Measurements from ENCODE around the gene OR13A1.
"Not testable (repeated sequence)": the region's sequence is repeated elsewhere in the genome, so short reads cannot be mapped to it uniquely, and the experiment has no call there.

The OR13A1 gene

GRCh38 chr10:45339894-45340293 is 24.5 kb upstream of the OR13A1 start:
- no peak overlapping the region for H3K27ac ChIP-seq (ENCODE audit: low read depth, low read length)
- no peaks in the 10 kb centered on the region for H3K27me3 ChIP-seq (ENCODE audit: control insufficient read depth in 1 of 2, insufficient read depth in 2 of 2, low read length in 2 of 2)
- H3K4me1 ChIP-seq (ENCODE audit: control insufficient read depth in 1 of 2, insufficient read depth in 2 of 2, low read length in 2 of 2), result no peaks in the 10 kb centered on the region
- no peak overlapping the region for H3K4me3 ChIP-seq (ENCODE audit: low read depth in 1 of 2, low read length in 2 of 2)
- H3K36me3 ChIP-seq (ENCODE audit: control insufficient read depth in 1 of 2, insufficient read depth in 2 of 2, low read length in 2 of 2), result no peaks in the 10 kb centered on the region
- no peak overlapping the region for H3K9ac ChIP-seq (ENCODE audit: low read depth in 1 of 2, low read length in 2 of 2)
- H3K9me3 ChIP-seq (ENCODE audit: control insufficient read depth in 1 of 2, low read length in 2 of 2), result peaks cover 0 to 3% of the 10 kb centered on the region in 2 donors

DNA sequence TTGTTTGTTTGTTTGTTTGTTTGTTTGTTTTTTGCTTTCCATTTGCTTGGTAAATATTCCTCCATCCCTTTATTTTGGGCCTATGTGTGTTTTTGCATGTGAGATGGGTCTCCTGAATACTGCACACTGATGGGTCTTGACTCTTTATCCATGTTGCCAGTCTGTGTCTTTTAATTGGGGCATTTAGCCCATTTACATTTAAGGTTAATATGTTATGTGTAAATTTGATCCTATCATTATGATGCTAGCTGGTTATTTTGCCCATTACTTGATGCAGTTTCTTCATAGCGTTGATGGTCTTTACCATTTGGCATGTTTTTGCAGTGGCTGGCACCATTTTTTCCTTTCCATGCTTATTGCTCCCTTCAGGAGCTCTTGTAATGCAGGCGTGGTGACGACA is 16.4 kb upstream of the OR13A1 start:
- not testable (repeated sequence) for H3K36me3 ChIP-seq (ENCODE audit: control insufficient read depth in 1 of 2, insufficient read depth in 2 of 2, low read length in 2 of 2); H3K4me3 ChIP-seq (ENCODE audit: low read depth in 1 of 2, low read length in 2 of 2); H3K27me3 ChIP-seq (ENCODE audit: control insufficient read depth in 1 of 2, insufficient read depth in 2 of 2, low read length in 2 of 2); H3K27ac ChIP-seq (ENCODE audit: low read depth, low read length); H3K9ac ChIP-seq (ENCODE audit: low read depth in 1 of 2, low read length in 2 of 2); H3K4me1 ChIP-seq (ENCODE audit: control insufficient read depth in 1 of 2, insufficient read depth in 2 of 2, low read length in 2 of 2); H3K9me3 ChIP-seq (ENCODE audit: control insufficient read depth in 1 of 2, low read length in 2 of 2)

GRCh38 chr10:45326864-45327263 is 11.5 kb upstream of the OR13A1 start:
- not testable (repeated sequence) for H3K27me3 ChIP-seq (ENCODE audit: control insufficient read depth in 1 of 2, insufficient read depth in 2 of 2, low read length in 2 of 2); H3K36me3 ChIP-seq (ENCODE audit: control insufficient read depth in 1 of 2, insufficient read depth in 2 of 2, low read length in 2 of 2)

DNA sequence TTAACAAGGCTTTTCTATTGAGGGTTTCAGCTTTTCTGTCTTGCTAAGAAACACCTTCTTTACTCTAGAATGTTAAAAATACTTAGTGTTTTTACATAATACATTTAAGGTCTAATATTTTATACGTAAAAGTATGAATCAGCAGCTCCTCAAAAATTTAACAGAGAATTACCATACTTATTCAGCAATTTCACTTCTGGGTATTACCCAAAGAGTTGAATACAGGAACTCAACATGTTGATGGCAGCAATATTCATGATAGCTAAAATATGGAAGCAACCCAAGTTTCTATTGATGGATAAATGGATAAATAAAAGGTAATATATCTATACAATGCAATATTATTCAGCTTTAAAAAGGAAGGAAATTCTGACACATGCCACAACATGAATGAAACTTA is 9.7 kb upstream of the OR13A1 start:
- Histone ChIP-seq H3K36me3 (ENCODE audit: control insufficient read depth in 1 of 2, insufficient read depth in 2 of 2, low read length in 2 of 2) (no peaks in the 10 kb centered on the region), H3K4me1 (ENCODE audit: control insufficient read depth in 1 of 2, insufficient read depth in 2 of 2, low read length in 2 of 2) (no peaks in the 10 kb centered on the region), H3K9me3 (ENCODE audit: control insufficient read depth in 1 of 2, low read length in 2 of 2) (no peaks in the 10 kb centered on the region), H3K27ac (ENCODE audit: low read depth, low read length) (no peak overlapping the region), H3K27me3 (ENCODE audit: control insufficient read depth in 1 of 2, insufficient read depth in 2 of 2, low read length in 2 of 2) (no peaks in the 10 kb centered on the region), H3K4me3 (ENCODE audit: low read depth in 1 of 2, low read length in 2 of 2) (no peak overlapping the region), H3K9ac (ENCODE audit: low read depth in 1 of 2, low read length in 2 of 2) (no peak overlapping the region)

More at GRCh38 chr10:45326864-45327263, 11.5 kb upstream of the OR13A1 start:
- not testable (repeated sequence) for H3K27ac ChIP-seq (ENCODE audit: low read depth, low read length); H3K9me3 ChIP-seq (ENCODE audit: control insufficient read depth in 1 of 2, low read length in 2 of 2); H3K9ac ChIP-seq (ENCODE audit: low read depth in 1 of 2, low read length in 2 of 2); H3K4me1 ChIP-seq (ENCODE audit: control insufficient read depth in 1 of 2, insufficient read depth in 2 of 2, low read length in 2 of 2); H3K4me3 ChIP-seq (ENCODE audit: low read depth in 1 of 2, low read length in 2 of 2)

DNA sequence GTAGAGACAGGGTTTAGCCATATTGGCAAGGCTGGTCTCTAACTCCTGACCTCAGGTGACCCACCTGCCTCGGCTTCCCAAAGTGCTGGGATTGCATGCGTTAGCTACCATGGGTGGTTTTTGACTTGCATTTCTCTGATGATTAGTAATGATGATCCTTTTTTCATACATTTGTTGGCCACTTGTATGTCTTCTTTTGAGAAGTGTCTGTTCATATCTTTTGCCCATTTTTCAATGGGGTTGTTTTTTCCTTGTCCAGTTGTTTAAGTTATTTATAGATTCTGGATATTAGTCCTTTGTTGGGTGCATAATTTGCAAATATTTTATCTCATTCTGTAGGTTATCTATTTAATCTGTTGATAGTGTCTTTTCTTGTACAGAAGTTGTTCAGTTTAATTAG is 4.3 kb upstream of the OR13A1 start:
- no peak overlapping the region for H3K9ac ChIP-seq (ENCODE audit: low read depth in 1 of 2, low read length in 2 of 2)
- no peak overlapping the region for H3K27ac ChIP-seq (ENCODE audit: low read depth, low read length)
- no peaks in the 10 kb centered on the region for H3K9me3 ChIP-seq (ENCODE audit: control insufficient read depth in 1 of 2, low read length in 2 of 2)
- no peaks in the 10 kb centered on the region for H3K27me3 ChIP-seq (ENCODE audit: control insufficient read depth in 1 of 2, insufficient read depth in 2 of 2, low read length in 2 of 2)
- no peak overlapping the region for H3K4me3 ChIP-seq (ENCODE audit: low read depth in 1 of 2, low read length in 2 of 2)
- H3K36me3 ChIP-seq (ENCODE audit: control insufficient read depth in 1 of 2, insufficient read depth in 2 of 2, low read length in 2 of 2), result no peaks in the 10 kb centered on the region
- no peaks in the 10 kb centered on the region for H3K4me1 ChIP-seq (ENCODE audit: control insufficient read depth in 1 of 2, insufficient read depth in 2 of 2, low read length in 2 of 2)

GRCh38 chr10:45313264-45313873 is 2.0 kb downstream of the OR13A1 start:
- Histone ChIP-seq H3K4me3 (ENCODE audit: low read depth in 1 of 2, low read length in 2 of 2) (no peak overlapping the region), H3K9me3 (ENCODE audit: control insufficient read depth in 1 of 2, low read length in 2 of 2) (no peaks in the 10 kb centered on the region), H3K27ac (ENCODE audit: low read depth, low read length) (no peak overlapping the region), H3K9ac (ENCODE audit: low read depth in 1 of 2, low read length in 2 of 2) (no peak overlapping the region), H3K4me1 (ENCODE audit: control insufficient read depth in 1 of 2, insufficient read depth in 2 of 2, low read length in 2 of 2) (no peaks in the 10 kb centered on the region), H3K27me3 (ENCODE audit: control insufficient read depth in 1 of 2, insufficient read depth in 2 of 2, low read length in 2 of 2) (no peaks in the 10 kb centered on the region), H3K36me3 (ENCODE audit: control insufficient read depth in 1 of 2, insufficient read depth in 2 of 2, low read length in 2 of 2) (no peaks in the 10 kb centered on the region)

GRCh38 chr10:45308707-45309106 is 6.7 kb downstream of the OR13A1 start:
- Histone ChIP-seq H3K27me3 (ENCODE audit: control insufficient read depth in 1 of 2, insufficient read depth in 2 of 2, low read length in 2 of 2) (peaks cover 0 to 3% of the 10 kb centered on the region in 2 donors), H3K4me3 (ENCODE audit: low read depth in 1 of 2, low read length in 2 of 2) (no peak overlapping the region), H3K9ac (ENCODE audit: low read depth in 1 of 2, low read length in 2 of 2) (no peak overlapping the region), H3K36me3 (ENCODE audit: control insufficient read depth in 1 of 2, insufficient read depth in 2 of 2, low read length in 2 of 2) (no peaks in the 10 kb centered on the region), H3K4me1 (ENCODE audit: control insufficient read depth in 1 of 2, insufficient read depth in 2 of 2, low read length in 2 of 2) (no peaks in the 10 kb centered on the region), H3K27ac (ENCODE audit: low read depth, low read length) (no peak overlapping the region), H3K9me3 (ENCODE audit: control insufficient read depth in 1 of 2, low read length in 2 of 2) (no peaks in the 10 kb centered on the region)

DNA sequence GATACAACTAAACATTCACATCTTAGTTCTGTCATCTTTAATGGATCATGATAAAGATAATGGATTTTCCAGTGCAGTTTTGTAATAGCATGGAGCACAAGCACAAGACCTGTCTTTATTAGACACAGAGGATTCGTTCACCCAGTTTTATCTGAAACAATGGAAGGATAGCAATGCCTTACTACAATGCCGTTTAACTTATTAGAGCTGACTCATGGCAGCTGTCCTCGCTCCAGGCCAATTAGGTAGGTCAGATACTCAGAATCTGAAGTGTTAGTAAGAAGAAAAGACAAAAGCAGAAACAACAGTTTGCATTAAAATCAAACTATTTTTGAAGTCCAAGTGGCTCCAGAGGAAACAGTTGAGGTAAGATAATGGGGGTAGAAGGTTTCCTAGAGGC is 12.8 kb downstream of the OR13A1 start:
- H3K9me3 ChIP-seq (ENCODE audit: control insufficient read depth in 1 of 2, low read length in 2 of 2), result no peaks in the 10 kb centered on the region
- no peaks in the 10 kb centered on the region for H3K36me3 ChIP-seq (ENCODE audit: control insufficient read depth in 1 of 2, insufficient read depth in 2 of 2, low read length in 2 of 2)
- no peak overlapping the region for H3K9ac ChIP-seq (ENCODE audit: low read depth in 1 of 2, low read length in 2 of 2)
- no peak overlapping the region for H3K4me3 ChIP-seq (ENCODE audit: low read depth in 1 of 2, low read length in 2 of 2)
- H3K27me3 ChIP-seq (ENCODE audit: control insufficient read depth in 1 of 2, insufficient read depth in 2 of 2, low read length in 2 of 2), result peaks cover 0 to 3% of the 10 kb centered on the region in 2 donors
- H3K4me1 ChIP-seq (ENCODE audit: control insufficient read depth in 1 of 2, insufficient read depth in 2 of 2, low read length in 2 of 2), result no peaks in the 10 kb centered on the region
- no peak overlapping the region for H3K27ac ChIP-seq (ENCODE audit: low read depth, low read length)

GRCh38 chr10:45298341-45298955 is 17.0 kb downstream of the OR13A1 start:
- not testable (repeated sequence) for H3K9ac ChIP-seq (ENCODE audit: low read depth in 1 of 2, low read length in 2 of 2); H3K27me3 ChIP-seq (ENCODE audit: control insufficient read depth in 1 of 2, insufficient read depth in 2 of 2, low read length in 2 of 2); H3K27ac ChIP-seq (ENCODE audit: low read depth, low read length); H3K36me3 ChIP-seq (ENCODE audit: control insufficient read depth in 1 of 2, insufficient read depth in 2 of 2, low read length in 2 of 2); H3K4me1 ChIP-seq (ENCODE audit: control insufficient read depth in 1 of 2, insufficient read depth in 2 of 2, low read length in 2 of 2); H3K4me3 ChIP-seq (ENCODE audit: low read depth in 1 of 2, low read length in 2 of 2); H3K9me3 ChIP-seq (ENCODE audit: control insufficient read depth in 1 of 2, low read length in 2 of 2)

GRCh38 chr10:45294681-45295080 is 20.7 kb downstream of the OR13A1 start:
- no peak overlapping the region for H3K27ac ChIP-seq (ENCODE audit: low read depth, low read length)
- H3K9me3 ChIP-seq (ENCODE audit: control insufficient read depth in 1 of 2, low read length in 2 of 2), result no peaks in the 10 kb centered on the region
- H3K9ac ChIP-seq (ENCODE audit: low read depth in 1 of 2, low read length in 2 of 2), result no peak overlapping the region
- no peaks in the 10 kb centered on the region for H3K4me1 ChIP-seq (ENCODE audit: control insufficient read depth in 1 of 2, insufficient read depth in 2 of 2, low read length in 2 of 2)
- H3K36me3 ChIP-seq (ENCODE audit: control insufficient read depth in 1 of 2, insufficient read depth in 2 of 2, low read length in 2 of 2), result no peaks in the 10 kb centered on the region
- no peaks in the 10 kb centered on the region for H3K27me3 ChIP-seq (ENCODE audit: control insufficient read depth in 1 of 2, insufficient read depth in 2 of 2, low read length in 2 of 2)
- no peak overlapping the region for H3K4me3 ChIP-seq (ENCODE audit: low read depth in 1 of 2, low read length in 2 of 2)

Data from duodenal mucosa (tissue), 2 donors.